HCT116 (cell line): ENCODE data around the gene METTL25.

Experiments used
- CTCF ChIP-seq, 3 experiments: fragments of 200-600 bp in 1 of 3; sonication (generic) in 1 of 3; IDR thresholded peaks in 2 of 3; conservative IDR thresholded peaks in 1 of 3; 2 replicates each; pipeline ENCODE4 v1.5.1; 2012 to 2017; ENCODE audit warnings: low read depth in 2 of 3, low read length in 2 of 3, antibody characterized with exemption in 1 of 3, borderline replicate concordance in 1 of 3, control low read depth in 1 of 3, mild to moderate bottlenecking in 1 of 3, mixed read lengths in 1 of 3, mixed run types in 1 of 3, moderate library complexity in 1 of 3; ENCODE audit not compliant: insufficient read depth in 1 of 3
- EGR1 ChIP-seq: IDR thresholded peaks from 2 replicates; pipeline ENCODE4 v1.6.1; 2012; ENCODE audit warnings: low read depth
- EZH2 ChIP-seq: fragments of 200-600 bp; sonication (generic); IDR thresholded peaks from 2 replicates; pipeline ENCODE4 v1.6.1; 2017; ENCODE audit warnings: antibody characterized with exemption, mixed run types
- EZH2phosphoT487 ChIP-seq: fragments of 200-600 bp; IDR thresholded peaks from 2 replicates; pipeline ENCODE4 v1.6.1; 2018; ENCODE audit warnings: antibody characterized with exemption, borderline replicate concordance
- POLR2A ChIP-seq: IDR thresholded peaks from 2 replicates; pipeline ENCODE4 v1.7.0; 2011; ENCODE audit warnings: borderline replicate concordance; ENCODE audit not compliant: insufficient read depth, insufficient read length; ENCODE audit errors: extremely low read depth
- POLR2AphosphoS5 ChIP-seq: IDR thresholded peaks from 2 replicates; pipeline ENCODE4 v1.6.1; 2011; ENCODE audit warnings: mild to moderate bottlenecking, low read depth, low read length, moderate library complexity
- REST ChIP-seq: IDR thresholded peaks from 2 replicates; pipeline ENCODE4 v1.6.1; 2012; ENCODE audit warnings: low read depth
- SIN3A ChIP-seq: IDR thresholded peaks from 2 replicates; pipeline ENCODE4 v1.6.1; 2012; ENCODE audit warnings: low read depth
- SP1 ChIP-seq: IDR thresholded peaks from 2 replicates; pipeline ENCODE4 v1.6.1; 2012; ENCODE audit warnings: low read depth
- SRF ChIP-seq: IDR thresholded peaks from 2 replicates; pipeline ENCODE4 v1.6.1; 2012; ENCODE audit warnings: low read depth
- YY1 ChIP-seq: IDR thresholded peaks from 2 replicates; pipeline ENCODE4 v1.6.1; 2011; ENCODE audit warnings: low read length, low read depth, moderate library complexity, mild to moderate bottlenecking; ENCODE audit not compliant: insufficient replicate concordance; ENCODE audit errors: extremely low read depth
- ZBTB33 ChIP-seq: IDR thresholded peaks from 2 replicates; pipeline ENCODE4 v1.6.1; 2011; ENCODE audit warnings: mild to moderate bottlenecking, low read length, moderate library complexity; ENCODE audit not compliant: insufficient replicate concordance; ENCODE audit errors: extremely low read depth
- ZFX ChIP-seq: fragments of 450-650 bp; IDR thresholded peaks from 2 replicates; pipeline ENCODE4 v1.6.1; 2017

- TF ChIP-seq POLR2A (no peak), CTCF (IDR thresholded peaks at IDR 0.05 in 2 of 3, conservative IDR thresholded peaks at IDR 0.05 in 1 of 3; ENCODE audit: borderline replicate concordance in 1 of 3, insufficient read depth in 1 of 3, low read depth in 2 of 3, low read length in 2 of 3) (no peak), POLR2AphosphoS5 (no peak), EGR1 (no peak), REST (no peak), SIN3A (no peak), EZH2phosphoT487 (no peak), SRF (no peak), ZFX (no peak), YY1 (no peak), SP1 (no peak), ZBTB33 (no peak), EZH2 (no peak)
Measured at GRCh38 chr12:82329508-82329907, 28.8 kb upstream of the METTL25 start.
